Spleen (tissue), 7 donors: ENCODE results near the gene STAC3.

Source experiments
- CTCF ChIP-seq, 11 experiments: fragments of 200-600 bp in 7 of 11; fragments of 450-650 bp in 4 of 11; sonication (generic) in 4 of 11; IDR thresholded peaks in 8 of 11; conservative IDR thresholded peaks in 3 of 11; 1 replicate in 7 of 11; 2 replicates in 4 of 11; pipeline versions ENCODE4 v1.4.0 to v1.8.0; 2016 to 2021; ENCODE audit warnings: antibody characterized with exemption in 11 of 11, inconsistent platforms in 4 of 11, mild to moderate bottlenecking in 1 of 11
- POLR2A ChIP-seq, 3 donors: fragments of 450-650 bp; IDR thresholded peaks; one replicate each; pipeline ENCODE4 v1.5.1; 2017; ENCODE audit warnings: antibody characterized with exemption in 3 of 3, mild to moderate bottlenecking in 1 of 3
- POLR2AphosphoS5 ChIP-seq, 3 donors: sonication (generic); formaldehyde crosslinking; IDR thresholded peaks; one replicate each; pipeline ENCODE4 v1.5.1; 2017; ENCODE audit warnings: antibody characterized with exemption in 3 of 3
- donor health status: DM: no; HTN: no; CAD: no; lungs with moderate emphysema.
- donor health status: DM: no; HTN: no; CAD: no.
- donor health status: DM: no; HTN: no; CAD: no.

DNA sequence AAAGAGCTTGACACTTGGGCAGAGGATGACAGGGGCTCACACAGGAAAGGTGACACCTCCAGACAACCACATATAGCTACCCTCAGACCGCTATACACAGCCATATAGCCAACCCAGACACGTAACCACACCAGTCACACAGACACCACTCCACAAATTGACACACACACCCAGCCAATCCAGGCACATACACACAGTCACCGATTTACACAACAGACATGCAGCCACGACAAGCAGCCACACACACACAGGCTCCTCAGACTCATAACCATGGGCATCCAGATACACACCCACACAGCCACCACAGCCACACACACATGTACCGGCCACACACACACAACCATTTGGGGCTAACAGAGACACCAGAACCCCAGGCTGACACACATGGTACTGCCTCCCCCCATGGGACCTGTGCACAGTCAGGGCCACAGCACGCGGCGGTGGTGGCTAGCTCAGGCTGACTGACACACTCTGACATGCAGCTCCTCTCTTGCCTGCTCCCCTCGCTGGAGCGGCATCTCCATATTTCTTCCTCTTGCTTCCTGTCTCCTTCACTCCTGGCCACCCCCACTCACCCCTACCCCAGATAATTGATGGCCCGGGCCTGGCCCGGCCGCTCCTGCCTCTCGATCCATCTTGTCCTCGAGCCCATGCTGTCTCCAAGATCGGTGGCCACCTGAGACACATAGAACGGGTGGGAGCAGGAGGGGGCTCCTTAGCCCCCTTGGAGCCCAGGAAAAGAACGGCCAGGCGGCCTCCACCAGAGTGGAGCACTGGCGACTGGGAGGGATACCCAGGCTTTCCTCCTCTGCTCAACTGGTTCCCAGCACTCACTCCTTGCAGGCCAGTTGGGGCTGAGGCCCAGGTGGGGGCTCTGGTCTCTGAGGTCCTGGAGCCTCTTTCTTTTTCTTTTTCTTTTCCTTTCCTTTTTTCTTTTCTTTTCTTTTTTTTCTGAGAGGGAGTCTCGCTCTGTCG, 27.5 kb downstream of the STAC3 start:
- TF ChIP-seq CTCF (IDR thresholded peaks at IDR 0.05 in 8 of 11, conservative IDR thresholded peaks at IDR 0.05 in 3 of 11) (peak in 1 of 11 experiments; percentile 2), POLR2A (IDR thresholded peaks at IDR 0.05) (no peak), POLR2AphosphoS5 (IDR thresholded peaks at IDR 0.05) (no peak)
